Measurements from ENCODE around the gene SOX15.

DNA sequence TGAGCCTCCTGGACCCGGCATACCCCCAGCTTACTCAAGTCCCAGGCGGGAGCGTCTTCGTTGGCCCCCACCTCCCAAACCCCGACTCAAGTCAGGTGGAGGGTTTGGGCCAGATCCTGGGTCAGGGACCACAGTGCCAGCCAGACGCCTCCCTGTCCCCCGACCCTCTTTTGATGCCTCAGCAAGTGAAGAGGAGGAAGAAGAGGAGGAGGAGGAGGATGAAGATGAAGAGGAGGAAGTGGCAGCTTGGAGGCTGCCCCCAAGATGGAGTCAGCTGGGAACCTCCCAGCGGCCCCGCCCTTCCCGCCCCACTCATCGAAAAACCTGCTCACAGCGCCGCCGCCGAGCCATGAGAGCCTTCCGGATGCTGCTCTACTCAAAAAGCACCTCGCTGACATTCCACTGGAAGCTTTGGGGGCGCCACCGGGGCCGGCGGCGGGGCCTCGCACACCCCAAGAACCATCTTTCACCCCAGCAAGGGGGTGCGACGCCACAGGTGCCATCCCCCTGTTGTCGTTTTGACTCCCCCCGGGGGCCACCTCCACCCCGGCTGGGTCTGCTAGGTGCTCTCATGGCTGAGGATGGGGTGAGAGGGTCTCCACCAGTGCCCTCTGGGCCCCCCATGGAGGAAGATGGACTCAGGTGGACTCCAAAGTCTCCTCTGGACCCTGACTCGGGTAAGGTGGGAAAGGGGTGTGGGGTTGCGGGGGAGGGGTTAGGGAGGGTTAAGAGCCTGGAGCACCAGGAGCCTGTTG lies 26.6 kb downstream of the SOX15 start:
- TF ChIP-seq, protein P1, sequence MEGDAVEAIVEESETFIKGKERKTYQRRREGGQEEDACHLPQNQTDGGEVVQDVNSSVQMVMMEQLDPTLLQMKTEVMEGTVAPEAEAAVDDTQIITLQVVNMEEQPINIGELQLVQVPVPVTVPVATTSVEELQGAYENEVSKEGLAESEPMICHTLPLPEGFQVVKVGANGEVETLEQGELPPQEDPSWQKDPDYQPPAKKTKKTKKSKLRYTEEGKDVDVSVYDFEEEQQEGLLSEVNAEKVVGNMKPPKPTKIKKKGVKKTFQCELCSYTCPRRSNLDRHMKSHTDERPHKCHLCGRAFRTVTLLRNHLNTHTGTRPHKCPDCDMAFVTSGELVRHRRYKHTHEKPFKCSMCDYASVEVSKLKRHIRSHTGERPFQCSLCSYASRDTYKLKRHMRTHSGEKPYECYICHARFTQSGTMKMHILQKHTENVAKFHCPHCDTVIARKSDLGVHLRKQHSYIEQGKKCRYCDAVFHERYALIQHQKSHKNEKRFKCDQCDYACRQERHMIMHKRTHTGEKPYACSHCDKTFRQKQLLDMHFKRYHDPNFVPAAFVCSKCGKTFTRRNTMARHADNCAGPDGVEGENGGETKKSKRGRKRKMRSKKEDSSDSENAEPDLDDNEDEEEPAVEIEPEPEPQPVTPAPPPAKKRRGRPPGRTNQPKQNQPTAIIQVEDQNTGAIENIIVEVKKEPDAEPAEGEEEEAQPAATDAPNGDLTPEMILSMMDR (IDR thresholded peaks at IDR 0.05), result no peak
- TF ChIP-seq POLR2A (IDR thresholded peaks at IDR 0.05), result no peak

Data from Peyer's patch (tissue), 4 donors.